Cardiac septum (tissue), 1 donor: ENCODE results near the gene FKBP2. TPM values are rescaled to one million over a fixed set of nuclear protein-coding genes. Genes with fewer than 3 reads are reported as not detected.

Experiments
- DNase-seq: peaks from one replicate; pipeline ENCODE4 v3.0.0-alpha.2; 2020; ENCODE audit warnings: low spot score
- intact Hi-C: fragments of 100-400 bp; cut with DNase I; formaldehyde crosslinking; loops from one replicate; pipeline ENCODE4 v1.14.0; 2022
- total RNA-seq: library from RNA; stranded (reverse); fragmentation: NEBNext Ultra II Directional; extraction: Animal tissue kit (Norgen Biotek cat#: 25700); gene quantifications from one replicate; pipeline ENCODE4 v1.2.1, GENCODE V29; 2021
- donor health status: DM: no; HTN: no; CAD: no.

The FKBP2 gene
- total RNA-seq, 1 donor from 2014 or later, result 57.8 TPM

DNA sequence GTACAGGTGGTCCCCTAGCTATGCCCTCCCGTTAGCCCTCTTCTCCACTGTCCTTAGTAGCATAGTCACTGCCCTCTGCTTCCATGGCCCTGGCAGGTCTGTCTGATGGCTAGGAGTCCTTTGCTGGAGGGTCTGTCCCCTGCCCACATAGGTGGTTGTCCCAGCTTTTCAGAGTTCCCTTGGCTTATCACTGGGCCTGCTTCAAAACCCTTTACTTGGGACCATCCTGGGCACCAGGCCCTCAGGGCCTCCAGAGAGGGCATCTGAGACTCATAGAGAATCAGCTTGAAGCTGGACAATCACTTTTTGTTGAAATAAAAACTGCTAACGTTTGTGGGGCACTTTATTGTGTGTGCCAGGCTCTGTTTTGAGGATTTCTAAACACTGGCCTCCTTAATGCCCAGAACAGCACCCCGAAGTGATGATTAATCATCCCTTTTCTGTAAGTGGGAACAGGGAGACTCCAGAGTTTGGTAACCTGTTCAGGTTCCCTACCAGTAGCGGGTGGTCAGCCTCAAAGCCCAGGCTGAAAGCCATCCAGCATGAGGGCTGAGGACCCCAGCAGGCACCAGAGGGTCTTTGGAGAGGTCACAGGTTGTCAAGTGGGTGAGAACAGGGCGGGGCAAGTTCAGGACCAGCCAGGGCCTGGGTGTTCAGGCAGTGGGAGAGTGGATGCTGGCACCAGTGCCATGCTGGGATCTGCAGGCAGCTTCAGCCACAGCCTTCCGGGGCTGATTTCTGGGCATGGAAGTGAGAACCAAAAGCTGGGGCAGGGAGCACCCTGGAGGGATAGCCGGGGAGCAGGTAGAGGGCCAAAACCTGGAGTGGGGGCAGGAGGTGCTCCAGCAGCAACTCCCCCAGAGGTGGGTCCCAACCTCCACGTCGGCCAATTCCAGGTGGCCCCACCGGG, 49.7 kb downstream of the FKBP2 start:
- intact Hi-C loops, result no loop called here
- no peak for DNase-seq

DNA sequence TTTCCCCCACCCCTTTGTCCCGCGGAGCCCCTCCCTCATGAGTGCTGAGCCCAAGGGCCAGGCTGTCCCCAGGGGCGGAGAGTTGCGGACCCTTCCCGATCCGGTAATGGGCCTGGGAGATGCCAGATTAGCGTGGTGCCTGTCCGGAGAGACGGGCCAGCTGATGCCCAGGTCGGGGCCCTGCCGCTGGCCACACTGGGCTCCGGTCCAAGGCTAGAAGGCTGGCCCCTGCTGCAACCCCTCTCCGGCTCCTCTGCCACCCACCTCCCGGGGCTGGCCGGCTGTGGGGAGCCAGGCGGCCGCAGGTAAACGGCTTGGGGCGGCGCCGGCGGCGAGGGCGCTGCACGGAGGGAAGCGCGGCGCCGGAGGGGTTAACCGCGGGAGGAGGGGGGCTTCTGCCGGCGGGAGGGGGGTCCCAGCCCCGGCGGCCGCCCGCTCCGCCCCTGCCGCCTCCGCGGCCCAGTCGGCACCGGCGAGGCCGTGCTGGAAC, 50.4 kb downstream of the FKBP2 start, which contains the start of gene KCNK4:
KCNK4 (plus strand) TSS at position 41 of the 490 bp plus-strand sequence. CDS start 1,717 bp downstream, outside the sequence.
- no peak for DNase-seq
- intact Hi-C loops, result no loop called here

DNA sequence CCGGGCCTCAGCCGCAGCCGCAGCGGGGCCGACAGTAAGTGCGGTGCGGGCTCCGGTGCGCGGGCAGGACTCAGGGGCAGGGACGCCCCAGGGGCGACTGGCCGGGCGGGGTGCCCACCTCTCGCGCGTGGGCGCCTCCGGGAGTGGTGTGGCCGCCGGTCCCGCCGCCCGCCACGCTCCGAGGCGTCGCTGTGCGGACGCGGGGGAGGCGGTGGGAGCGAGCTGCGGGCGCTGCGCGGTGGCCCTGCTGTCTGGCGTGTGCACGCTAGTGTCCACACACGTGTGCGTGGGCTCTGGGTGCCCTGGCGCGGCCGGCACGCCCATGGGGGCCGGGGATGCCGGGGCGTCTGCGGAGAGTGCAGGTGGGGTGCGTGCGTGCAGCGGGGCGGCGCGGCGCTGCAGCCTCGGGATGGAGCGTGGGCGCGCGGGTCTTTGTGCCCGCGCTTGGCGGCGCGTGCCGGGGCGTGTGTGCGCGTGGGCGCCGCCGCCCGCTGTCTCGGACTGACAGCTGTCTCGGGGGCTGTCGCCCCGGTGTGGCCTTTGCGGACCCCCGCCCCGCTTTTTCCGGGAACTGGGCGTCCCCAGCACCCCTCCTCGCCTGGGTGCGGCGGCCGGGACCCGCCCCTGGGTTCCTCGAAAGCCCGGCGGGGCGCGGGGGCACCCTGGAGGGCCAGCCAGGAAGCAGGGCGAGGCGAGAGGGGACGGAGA, 51.0 kb downstream of the FKBP2 start:
- DNase-seq, result no peak
- intact Hi-C loops, result no loop called here

DNA sequence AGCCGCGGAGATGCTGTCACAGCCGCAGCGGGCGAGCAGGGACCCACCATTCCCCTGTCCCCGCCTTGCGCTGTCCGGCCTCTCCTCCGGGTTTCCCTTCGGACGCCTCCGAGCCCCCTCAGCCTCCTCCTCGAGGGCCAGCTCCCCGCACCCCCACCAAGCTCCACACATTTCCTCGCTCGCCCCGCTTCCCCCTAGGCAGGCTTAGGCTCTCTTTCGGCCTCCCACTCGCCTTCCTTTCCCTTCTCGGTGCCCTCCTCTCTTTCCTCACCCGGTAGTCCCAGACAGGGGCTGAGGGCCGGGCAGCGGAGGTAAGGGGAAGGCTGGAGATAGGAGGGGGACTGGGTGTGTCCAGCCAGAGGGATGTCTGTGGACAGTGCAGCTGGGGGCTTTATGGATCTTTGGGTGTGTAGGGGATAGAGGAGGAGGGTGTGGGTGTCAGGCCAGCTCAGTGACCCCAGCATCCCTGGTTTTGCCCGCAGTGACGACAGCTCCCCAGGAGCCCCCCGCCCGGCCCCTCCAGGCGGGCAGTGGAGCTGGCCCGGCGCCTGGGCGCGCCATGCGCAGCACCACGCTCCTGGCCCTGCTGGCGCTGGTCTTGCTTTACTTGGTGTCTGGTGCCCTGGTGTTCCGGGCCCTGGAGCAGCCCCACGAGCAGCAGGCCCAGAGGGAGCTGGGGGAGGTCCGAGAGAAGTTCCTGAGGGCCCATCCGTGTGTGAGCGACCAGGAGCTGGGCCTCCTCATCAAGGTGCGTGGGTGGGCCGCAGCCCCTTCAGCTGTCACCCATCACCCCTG, 51.8 kb downstream of the FKBP2 start:
- DNase-seq, result no peak
- intact Hi-C loops, result no loop called here

Other genes with a start within 250 kb of the FKBP2 start
- gene FLRT1, start 205.2 kb upstream of the FKBP2 start, total RNA-seq, result 1.2 TPM
- 86.2 TPM for gene MACROD1, start 75.0 kb upstream of the FKBP2 start, total RNA-seq
- gene STIP1, start 54.9 kb upstream of the FKBP2 start, total RNA-seq, result 86.0 TPM
- 7.8 TPM for gene FERMT3, start 34.4 kb upstream of the FKBP2 start, total RNA-seq
- gene TRPT1, start 14.9 kb upstream of the FKBP2 start, total RNA-seq, result 49.7 TPM
- gene NUDT22, start 14.8 kb upstream of the FKBP2 start, total RNA-seq, result 75.0 TPM
- 51.9 TPM for gene DNAJC4, start 10.5 kb upstream of the FKBP2 start, total RNA-seq
- gene VEGFB, start 6.5 kb upstream of the FKBP2 start, total RNA-seq, result 261 TPM
- 113 TPM for gene PPP1R14B, start 5.8 kb downstream of the FKBP2 start, total RNA-seq
- gene PLCB3, start 10.4 kb downstream of the FKBP2 start, total RNA-seq, result 9.6 TPM
- 45.9 TPM for gene BAD, start 43.6 kb downstream of the FKBP2 start, total RNA-seq
- 37.7 TPM for gene GPR137, start 44.8 kb downstream of the FKBP2 start, total RNA-seq
- gene KCNK4, start 50.2 kb downstream of the FKBP2 start, total RNA-seq, result not detected
- not detected for gene CATSPERZ, start 59.3 kb downstream of the FKBP2 start, total RNA-seq
- gene ESRRA, start 64.4 kb downstream of the FKBP2 start, total RNA-seq, result 116 TPM
- 75.1 TPM for gene TRMT112, start 76.5 kb downstream of the FKBP2 start, total RNA-seq
- 208 TPM for gene PRDX5, start 77.0 kb downstream of the FKBP2 start, total RNA-seq
- 6.3 TPM for gene CCDC88B, start 99.1 kb downstream of the FKBP2 start, total RNA-seq
- gene RPS6KA4, start 118.1 kb downstream of the FKBP2 start, total RNA-seq, result 15.4 TPM